Activated naive CD4-positive, alpha-beta T cell treated with anti-CD3 and anti-CD28 coated beads, Interleukin-2, amount 50 U/mL, for 24 hours (primary cell): ENCODE results near the gene FLT1.

Source experiments
- H3K27ac Mint-ChIP-seq: one replicate; pipeline ENCODE4 v1.8.0; 2021; ENCODE audit warnings: mild to moderate bottlenecking, mixed read lengths
- H3K27me3 Mint-ChIP-seq: one replicate; pipeline ENCODE4 v1.8.0; 2021; ENCODE audit warnings: mixed read lengths
- H3K36me3 Mint-ChIP-seq: one replicate; pipeline ENCODE4 v1.8.0; 2021; ENCODE audit warnings: mixed read lengths
- H3K4me1 Mint-ChIP-seq: one replicate; pipeline ENCODE4 v1.8.0; 2021; ENCODE audit warnings: mixed read lengths
- H3K4me3 Mint-ChIP-seq: one replicate; pipeline ENCODE4 v1.8.0; 2021; ENCODE audit warnings: mild to moderate bottlenecking, mixed read lengths
- H3K9me3 Mint-ChIP-seq: one replicate; pipeline ENCODE4 v1.8.0; 2021; ENCODE audit warnings: mixed read lengths

Gene FLT1

DNA sequence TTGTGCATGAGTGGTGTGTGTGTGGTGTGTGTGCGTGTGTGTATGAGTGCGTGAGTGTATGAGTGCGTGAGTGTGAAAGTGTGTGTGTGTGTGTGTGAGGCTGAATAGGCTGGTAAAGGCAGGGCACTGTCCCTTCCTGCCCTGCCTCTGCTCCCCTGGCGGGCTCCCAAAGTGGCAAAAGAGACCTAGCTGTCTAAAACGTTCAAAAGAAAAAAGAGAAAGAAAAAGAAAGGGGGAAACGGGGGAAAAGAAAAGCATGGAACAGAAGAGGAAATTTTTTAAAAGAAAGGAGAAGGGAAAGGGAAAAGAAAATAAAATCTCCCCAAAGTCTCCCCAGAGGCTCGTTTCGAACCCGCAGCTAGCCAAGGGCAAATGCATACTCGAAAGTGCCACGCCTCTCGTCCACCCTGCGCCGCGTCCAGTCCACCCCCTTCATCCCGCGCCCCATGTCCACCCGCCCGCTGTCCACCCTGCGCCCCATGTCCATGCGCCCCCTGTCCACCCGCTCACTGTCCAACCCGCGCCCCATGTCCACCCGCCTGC is 37.0 kb upstream of the FLT1 start:
- no peak overlapping the region for H3K27ac Mint-ChIP-seq
- no peak overlapping the region for H3K4me3 Mint-ChIP-seq

DNA sequence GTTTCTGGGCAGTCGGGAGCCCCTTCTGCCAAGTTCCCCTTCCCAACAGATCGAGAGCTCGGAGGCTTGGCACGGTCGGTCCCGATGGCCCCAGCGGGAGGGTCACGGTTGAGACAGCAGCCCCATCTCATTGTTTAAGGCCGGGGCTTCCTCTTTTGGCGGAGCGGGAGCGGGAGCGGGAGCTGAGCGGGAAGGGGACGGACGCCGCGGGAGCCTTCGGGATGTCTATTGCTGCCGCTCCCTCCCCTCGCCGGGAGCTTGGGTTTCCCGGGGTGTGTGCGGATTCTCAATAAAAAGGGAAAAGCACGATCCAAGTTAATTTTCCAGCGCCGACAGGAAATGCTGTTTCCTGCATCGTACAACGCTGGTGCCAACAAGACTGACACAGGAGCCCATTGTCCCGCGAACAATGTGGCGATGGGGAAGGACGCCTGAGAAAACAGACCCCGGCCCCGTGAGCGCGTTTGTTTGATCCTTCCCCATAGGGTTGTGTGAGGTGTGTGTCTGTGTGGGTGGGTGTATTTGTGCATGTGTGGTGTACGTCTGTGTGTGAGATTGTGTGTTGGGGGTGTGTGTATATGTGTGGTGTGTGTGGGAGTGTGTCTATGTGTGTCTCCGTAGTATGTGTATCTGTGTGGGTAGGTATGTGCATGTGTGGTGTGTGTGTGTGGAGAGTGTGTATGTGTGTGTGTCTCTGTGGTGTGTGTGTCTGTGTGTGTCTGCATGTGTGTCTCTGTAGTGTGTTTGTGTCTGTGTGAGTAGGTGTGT is 36.3 kb upstream of the FLT1 start:
- no peaks in the 10 kb centered on the region for H3K36me3 Mint-ChIP-seq
- H3K27me3 Mint-ChIP-seq, result peaks cover 35% of the 10 kb centered on the region
- H3K4me1 Mint-ChIP-seq, result no peaks in the 10 kb centered on the region
- H3K27ac Mint-ChIP-seq, result no peak overlapping the region
- H3K9me3 Mint-ChIP-seq, result no peaks in the 10 kb centered on the region
- no peak overlapping the region for H3K4me3 Mint-ChIP-seq

More for the DNA sequence above, 37.0 kb upstream of the FLT1 start:
- H3K4me1 Mint-ChIP-seq, result no peaks in the 10 kb centered on the region
- peaks cover 38% of the 10 kb centered on the region for H3K27me3 Mint-ChIP-seq
- H3K36me3 Mint-ChIP-seq, result no peaks in the 10 kb centered on the region
- H3K9me3 Mint-ChIP-seq, result no peaks in the 10 kb centered on the region

DNA sequence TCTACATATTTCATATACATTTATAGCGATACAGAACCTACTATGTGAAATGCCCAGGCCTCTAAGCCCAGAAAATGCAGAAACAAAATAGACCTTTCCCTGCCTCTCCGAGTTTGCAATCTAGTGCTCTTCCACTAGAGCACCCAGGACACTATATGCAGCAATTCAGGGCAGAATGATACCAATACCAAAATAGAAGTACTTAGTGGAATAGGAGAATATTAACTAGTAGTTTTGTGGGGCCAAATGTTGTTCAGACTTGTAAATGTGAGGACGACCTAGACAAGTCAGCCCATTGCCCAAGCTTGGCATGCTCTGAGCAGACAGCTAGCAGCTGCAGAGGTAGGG is 35.8 kb upstream of the FLT1 start:
- no peaks in the 10 kb centered on the region for H3K4me1 Mint-ChIP-seq
- no peak overlapping the region for H3K27ac Mint-ChIP-seq
- no peaks in the 10 kb centered on the region for H3K36me3 Mint-ChIP-seq
- H3K9me3 Mint-ChIP-seq, result no peaks in the 10 kb centered on the region
- peaks cover 37% of the 10 kb centered on the region for H3K27me3 Mint-ChIP-seq
- H3K4me3 Mint-ChIP-seq, result no peak overlapping the region

DNA sequence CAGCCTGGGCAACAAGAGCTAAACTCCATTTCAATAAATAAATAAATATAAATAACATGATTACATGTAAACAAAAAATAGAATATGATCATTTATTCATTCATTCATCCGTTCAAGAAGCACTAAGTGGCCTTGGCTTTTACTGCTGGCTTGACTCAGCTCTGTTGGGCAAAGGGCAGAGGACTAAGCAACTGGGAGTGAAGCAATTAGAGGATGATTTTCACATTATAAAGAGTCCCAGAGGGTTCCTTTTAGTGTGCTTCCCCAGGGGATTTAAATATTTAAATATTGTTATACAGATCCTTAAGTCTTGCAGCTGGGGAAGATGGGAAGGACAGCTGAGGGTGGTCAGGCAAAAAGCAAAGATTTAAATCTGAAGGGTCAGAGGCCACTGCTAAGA is 34.9 kb upstream of the FLT1 start:
- H3K36me3 Mint-ChIP-seq, result no peaks in the 10 kb centered on the region
- H3K27me3 Mint-ChIP-seq, result peaks cover 36% of the 10 kb centered on the region
- no peaks in the 10 kb centered on the region for H3K4me1 Mint-ChIP-seq
- no peak overlapping the region for H3K27ac Mint-ChIP-seq
- no peak overlapping the region for H3K4me3 Mint-ChIP-seq
- no peaks in the 10 kb centered on the region for H3K9me3 Mint-ChIP-seq

DNA sequence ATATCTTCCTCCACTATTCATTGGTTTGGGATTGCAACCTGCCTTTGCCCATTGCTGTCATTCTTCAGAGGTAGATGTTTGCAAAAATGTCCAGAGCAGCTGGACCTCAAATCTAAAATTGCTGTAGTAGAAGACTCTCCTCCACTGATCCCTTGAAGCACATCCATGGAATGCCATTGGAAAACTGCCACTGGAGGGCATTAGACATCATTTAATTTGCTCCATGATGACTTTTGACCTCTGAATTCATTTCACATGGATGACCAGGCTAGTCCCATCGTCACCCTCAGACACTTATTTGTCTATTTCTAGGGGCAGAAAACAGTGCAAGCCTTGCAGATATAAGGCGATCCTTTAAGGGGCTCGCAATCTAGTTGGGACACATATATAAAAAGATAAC is 33.9 kb upstream of the FLT1 start:
- Mint-ChIP-seq H3K4me3 (no peak overlapping the region), H3K9me3 (no peaks in the 10 kb centered on the region), H3K36me3 (no peaks in the 10 kb centered on the region), H3K27me3 (peaks cover 30% of the 10 kb centered on the region), H3K27ac (no peak overlapping the region), H3K4me1 (no peaks in the 10 kb centered on the region)

DNA sequence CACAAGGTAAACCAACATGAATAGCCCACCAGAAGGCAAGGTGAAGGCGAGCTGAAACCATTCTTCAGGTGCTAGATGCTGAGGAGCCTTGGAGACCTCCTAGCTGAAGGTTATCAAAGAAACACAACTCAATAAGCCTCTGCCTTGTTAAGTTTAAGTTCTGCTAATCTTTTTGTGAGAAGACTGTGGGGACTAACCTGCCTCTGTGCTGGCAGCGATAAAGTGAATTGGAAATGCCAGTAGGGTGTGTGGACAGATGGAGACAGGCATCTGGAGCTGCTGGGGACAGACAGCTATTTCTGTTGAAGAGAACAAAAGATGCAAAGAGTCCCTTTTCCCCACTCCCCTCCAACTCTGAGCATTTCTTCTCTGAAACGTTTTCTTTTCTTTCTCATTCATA is 33.5 kb upstream of the FLT1 start:
- Mint-ChIP-seq H3K4me3 (no peak overlapping the region), H3K27ac (no peak overlapping the region), H3K36me3 (no peaks in the 10 kb centered on the region), H3K4me1 (no peaks in the 10 kb centered on the region), H3K9me3 (no peaks in the 10 kb centered on the region), H3K27me3 (peaks cover 27% of the 10 kb centered on the region)

DNA sequence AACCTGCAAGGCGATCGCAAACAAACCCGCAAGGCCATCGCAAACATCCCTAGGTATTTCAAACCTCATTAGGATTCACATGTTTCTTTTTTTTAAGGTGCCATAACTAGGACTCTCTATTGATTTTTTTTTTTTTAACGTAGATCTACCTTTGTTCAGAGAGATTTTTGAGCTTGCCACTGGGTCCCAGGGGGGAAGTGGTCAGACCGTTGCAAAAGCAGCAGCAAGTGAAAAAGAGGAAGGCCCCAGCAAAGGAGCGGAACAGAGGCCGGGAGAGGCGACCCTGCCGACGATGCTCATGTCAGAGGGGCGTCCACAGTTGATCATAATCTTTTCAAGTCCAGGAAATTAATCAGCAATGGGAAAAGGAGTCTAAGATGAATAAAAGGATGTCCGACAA is 32.7 kb upstream of the FLT1 start:
- Mint-ChIP-seq H3K4me1 (no peaks in the 10 kb centered on the region), H3K9me3 (no peaks in the 10 kb centered on the region), H3K27ac (no peak overlapping the region), H3K4me3 (no peak overlapping the region), H3K36me3 (no peaks in the 10 kb centered on the region), H3K27me3 (peaks cover 21% of the 10 kb centered on the region)

DNA sequence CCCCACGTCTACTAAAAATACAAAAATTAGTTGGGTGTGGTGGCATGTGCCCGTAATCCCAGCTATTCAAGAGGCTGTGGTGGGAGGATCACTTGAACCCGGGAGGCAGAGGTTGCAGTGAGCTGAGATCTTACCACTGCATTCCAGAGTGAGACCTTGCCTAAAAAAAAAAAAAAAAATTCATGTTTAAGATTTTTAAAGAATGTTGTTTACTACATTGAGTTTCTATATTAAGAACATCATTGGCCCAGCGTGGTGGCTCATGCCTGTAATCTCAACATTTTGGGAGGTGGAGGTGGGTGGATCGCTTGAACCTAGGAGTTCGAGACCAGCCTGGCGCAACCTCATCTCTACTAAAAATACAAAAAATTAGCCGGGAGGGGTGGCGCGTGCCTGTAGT is 31.9 kb upstream of the FLT1 start:
- Mint-ChIP-seq H3K27me3 (peaks cover 21% of the 10 kb centered on the region), H3K9me3 (no peaks in the 10 kb centered on the region), H3K4me1 (no peaks in the 10 kb centered on the region), H3K36me3 (no peaks in the 10 kb centered on the region), H3K27ac (no peak overlapping the region), H3K4me3 (no peak overlapping the region)

DNA sequence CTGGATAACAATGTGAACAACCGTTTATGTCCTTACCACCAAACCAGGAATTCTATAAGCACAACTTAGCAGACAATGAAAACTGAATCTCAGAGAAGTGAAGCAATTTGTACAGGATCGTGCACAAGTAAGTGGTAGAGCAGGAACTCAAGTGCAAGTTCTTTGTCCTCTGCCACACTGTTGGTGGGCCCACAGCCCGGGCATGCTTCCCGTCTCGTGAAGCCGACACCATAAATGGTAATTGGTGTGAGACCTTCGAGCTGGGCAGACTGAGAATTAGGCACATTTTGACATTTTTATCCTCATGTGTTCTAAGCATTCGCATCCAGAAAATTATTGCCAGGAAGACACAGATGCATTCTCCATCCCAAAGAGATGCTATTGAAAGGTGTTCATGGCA is 27.9 kb upstream of the FLT1 start:
- Mint-ChIP-seq H3K27ac (no peak overlapping the region), H3K36me3 (no peaks in the 10 kb centered on the region), H3K9me3 (no peaks in the 10 kb centered on the region), H3K27me3 (peaks cover 13% of the 10 kb centered on the region), H3K4me3 (no peak overlapping the region), H3K4me1 (no peaks in the 10 kb centered on the region)

DNA sequence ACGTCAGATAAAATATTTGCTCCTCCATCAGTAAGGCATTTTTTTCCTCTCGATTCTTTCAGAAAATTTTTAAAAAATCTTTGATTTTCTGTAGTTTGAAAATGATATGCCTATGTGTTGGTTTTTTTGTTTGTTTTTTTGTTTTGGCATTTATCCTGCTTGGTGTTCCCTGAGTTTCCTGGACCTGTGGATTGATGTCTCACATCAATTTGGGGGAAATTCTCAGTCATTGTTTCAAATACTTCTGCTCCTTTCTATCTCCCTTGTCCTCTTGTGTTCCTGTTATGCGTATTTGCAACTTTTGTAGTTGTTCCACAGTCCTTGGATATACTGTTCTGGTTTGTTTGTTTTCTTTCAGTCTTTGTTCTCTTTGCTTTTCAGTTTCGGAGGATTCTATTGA is 18.8 kb upstream of the FLT1 start:
- Mint-ChIP-seq H3K9me3 (no peaks in the 10 kb centered on the region), H3K4me3 (no peak overlapping the region), H3K4me1 (no peaks in the 10 kb centered on the region), H3K27ac (no peak overlapping the region), H3K27me3 (peaks cover 5% of the 10 kb centered on the region), H3K36me3 (no peaks in the 10 kb centered on the region)

DNA sequence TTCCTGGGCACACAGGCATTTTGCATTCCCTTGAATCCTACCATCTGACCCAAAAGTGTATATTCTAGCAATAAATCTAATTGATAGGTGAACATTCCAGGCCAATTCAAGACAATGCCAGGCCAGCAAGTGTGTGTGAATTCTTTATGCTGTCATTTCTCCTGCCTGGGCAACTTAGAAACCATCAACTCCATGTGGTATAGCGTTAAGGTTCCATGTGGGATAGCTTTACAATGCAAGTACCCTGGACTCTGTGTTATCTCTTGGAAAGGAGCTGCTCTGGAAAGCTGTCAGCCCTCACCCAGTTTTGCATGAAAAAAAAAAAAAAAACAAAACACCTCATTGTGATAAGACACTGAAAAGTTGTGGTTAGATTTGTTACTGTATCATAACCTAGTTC is 15.6 kb upstream of the FLT1 start:
- peaks cover 5% of the 10 kb centered on the region for H3K4me1 Mint-ChIP-seq
- peaks cover 1% of the 10 kb centered on the region for H3K27me3 Mint-ChIP-seq
- no peak overlapping the region for H3K27ac Mint-ChIP-seq
- H3K9me3 Mint-ChIP-seq, result no peaks in the 10 kb centered on the region
- H3K36me3 Mint-ChIP-seq, result no peaks in the 10 kb centered on the region
- H3K4me3 Mint-ChIP-seq, result no peak overlapping the region

DNA sequence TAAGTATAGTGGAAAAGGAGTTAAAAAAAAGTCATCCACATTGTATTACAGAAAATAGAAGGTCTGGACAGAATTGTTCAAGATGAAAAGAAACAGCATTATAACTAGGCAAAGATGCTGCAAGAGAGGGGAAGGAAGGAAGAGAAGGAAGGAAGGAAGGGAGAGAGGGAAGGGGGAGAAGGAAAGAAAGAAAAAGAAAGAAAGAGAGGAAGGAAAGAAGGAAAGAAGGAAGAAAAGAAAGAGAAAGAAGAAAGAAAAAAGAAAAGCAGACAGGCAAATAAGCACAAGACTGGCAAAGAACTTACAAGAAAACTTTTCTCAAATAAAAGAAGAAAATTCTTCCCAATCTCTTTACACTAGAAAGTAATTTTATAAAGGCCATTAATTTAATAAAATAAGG is 15.1 kb upstream of the FLT1 start:
- Mint-ChIP-seq H3K4me3 (no peak overlapping the region), H3K36me3 (no peaks in the 10 kb centered on the region), H3K4me1 (peaks cover 10% of the 10 kb centered on the region), H3K9me3 (no peaks in the 10 kb centered on the region), H3K27ac (no peak overlapping the region), H3K27me3 (peaks cover 1% of the 10 kb centered on the region)

DNA sequence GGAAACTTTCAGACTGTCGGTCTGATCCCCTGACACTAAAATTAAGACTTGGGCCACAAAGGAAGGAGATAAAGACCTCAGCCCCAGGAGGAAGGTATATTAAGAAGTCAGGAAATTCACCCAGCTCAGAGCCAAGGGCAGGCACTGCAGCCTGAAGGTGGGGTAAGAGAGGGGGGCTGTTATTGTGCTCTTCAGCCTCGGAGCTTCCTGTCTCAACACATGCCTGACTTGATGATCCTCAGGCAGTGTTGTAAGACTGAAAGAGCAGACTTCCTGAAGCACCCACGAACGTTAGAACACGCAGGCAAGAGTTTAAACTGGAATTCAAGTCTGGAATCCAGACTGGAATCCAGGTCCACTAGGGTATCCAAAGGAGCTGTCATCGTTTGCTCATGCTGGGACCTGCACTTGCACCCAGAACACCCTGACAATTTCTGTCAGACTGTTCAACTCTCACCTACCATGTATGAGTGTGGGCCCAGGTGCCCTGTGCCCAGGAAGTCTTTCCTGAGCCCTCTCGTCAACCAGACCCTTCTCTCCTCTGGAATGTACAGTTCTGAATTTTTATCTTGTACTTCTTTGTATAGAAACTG is 10.7 kb upstream of the FLT1 start:
- Mint-ChIP-seq H3K27ac (no peak overlapping the region), H3K27me3 (no peaks in the 10 kb centered on the region), H3K4me3 (no peak overlapping the region), H3K9me3 (no peaks in the 10 kb centered on the region), H3K36me3 (no peaks in the 10 kb centered on the region), H3K4me1 (peaks cover 10% of the 10 kb centered on the region)

DNA sequence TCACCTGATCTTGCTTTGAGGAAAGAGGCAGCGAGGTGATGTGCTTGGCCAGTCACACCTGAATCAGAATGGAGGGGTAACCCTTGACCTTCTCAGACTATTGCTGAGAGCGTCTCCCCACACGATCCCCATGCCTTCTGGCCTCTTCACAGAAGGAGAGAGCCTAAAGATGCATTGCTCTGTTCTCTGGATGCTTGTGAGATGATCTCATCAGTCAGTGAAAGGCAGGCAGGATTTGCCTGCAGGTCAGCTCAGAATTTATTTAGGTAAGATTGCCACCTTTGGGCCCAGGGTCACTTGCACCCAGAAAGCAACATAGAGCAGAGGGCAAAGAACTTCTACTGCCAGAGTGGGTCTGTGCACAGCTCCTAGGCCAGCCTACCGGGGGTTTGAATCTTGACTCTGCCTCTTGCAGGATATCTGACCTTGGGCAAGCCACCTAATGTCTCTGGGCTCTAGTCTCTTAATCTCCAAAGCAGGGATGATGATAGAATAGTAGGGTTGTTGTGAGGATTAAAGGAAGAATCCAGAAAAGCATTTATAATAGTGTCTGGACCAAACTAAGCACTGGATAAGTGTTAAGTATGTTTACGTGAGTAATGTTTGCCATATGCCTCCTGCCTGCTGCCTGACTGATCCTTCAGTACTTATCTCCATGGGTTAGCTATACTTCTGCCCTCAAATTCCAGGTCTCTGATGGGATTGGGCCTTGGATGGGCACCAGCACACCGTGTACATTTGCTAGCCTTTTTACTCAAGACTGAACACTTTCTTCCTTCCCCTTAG is 8.4 kb upstream of the FLT1 start:
- Mint-ChIP-seq H3K27me3 (no peaks in the 10 kb centered on the region), H3K4me1 (peaks cover 10% of the 10 kb centered on the region), H3K27ac (no peak overlapping the region), H3K4me3 (no peak overlapping the region), H3K36me3 (no peaks in the 10 kb centered on the region), H3K9me3 (no peaks in the 10 kb centered on the region)

DNA sequence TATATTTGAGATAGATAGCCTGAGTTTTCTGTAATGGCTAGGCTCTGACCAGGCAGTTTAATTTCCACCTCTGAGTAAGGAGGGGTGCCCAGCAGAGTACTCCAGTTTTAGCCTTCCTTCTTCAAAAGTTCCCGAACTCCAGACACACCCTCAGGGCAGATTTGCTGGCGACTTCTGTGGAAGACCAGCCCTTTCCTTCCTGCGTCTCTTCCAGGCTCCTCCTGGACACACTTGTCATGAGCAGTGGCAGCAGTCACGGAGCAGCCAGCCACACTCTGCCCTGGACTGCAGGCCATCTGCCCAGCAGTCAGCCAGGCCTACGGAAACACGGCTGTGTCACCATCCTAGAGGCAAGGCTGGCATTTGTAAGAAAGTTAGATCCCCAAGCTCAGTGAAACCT is 6.6 kb upstream of the FLT1 start:
- H3K9me3 Mint-ChIP-seq, result no peaks in the 10 kb centered on the region
- H3K4me3 Mint-ChIP-seq, result no peak overlapping the region
- H3K4me1 Mint-ChIP-seq, result peaks cover 11% of the 10 kb centered on the region
- H3K27ac Mint-ChIP-seq, result no peak overlapping the region
- H3K27me3 Mint-ChIP-seq, result peaks cover 9% of the 10 kb centered on the region
- no peaks in the 10 kb centered on the region for H3K36me3 Mint-ChIP-seq

DNA sequence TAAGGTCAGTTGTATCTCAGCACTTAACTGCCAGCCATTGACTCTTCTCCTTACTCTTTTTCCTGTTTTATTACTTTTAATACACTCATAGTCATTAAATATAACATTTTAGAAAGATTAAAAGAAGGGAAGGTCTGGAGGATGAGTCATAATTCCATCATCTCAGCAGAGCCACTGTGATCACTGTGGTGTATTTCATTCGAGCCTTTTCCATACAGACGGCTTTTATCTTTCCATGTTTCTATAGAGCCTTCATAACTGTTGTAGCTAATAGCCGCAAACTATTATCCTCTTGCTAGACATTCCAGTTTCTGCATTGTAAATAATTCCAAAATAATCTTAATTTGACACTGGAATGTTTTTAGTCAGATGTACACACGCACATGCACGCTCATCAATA is 4.7 kb upstream of the FLT1 start:
- Mint-ChIP-seq H3K4me1 (peaks cover 9% of the 10 kb centered on the region), H3K27ac (no peak overlapping the region), H3K36me3 (no peaks in the 10 kb centered on the region), H3K27me3 (peaks cover 17% of the 10 kb centered on the region), H3K4me3 (no peak overlapping the region), H3K9me3 (no peaks in the 10 kb centered on the region)
